Neural cell (in vitro differentiated cells): ENCODE results near the gene CACNA1F. TPM values are rescaled to one million over a fixed set of nuclear protein-coding genes. Genes with fewer than 3 reads are reported as not detected.

Source experiments
- H2AFZ ChIP-seq: fragments of 200-600, 300-800 bp; sonication (generic), shearing (Covaris generic); 2 replicates; pipeline ENCODE4 v1.6.0; 2014; ENCODE audit warnings: low read depth, mild to moderate bottlenecking, antibody characterized with exemption, low read length, moderate library complexity
- H3F3A ChIP-seq: fragments of 200-600 bp; shearing (Covaris generic); 2 replicates; pipeline ENCODE4 v1.6.1; 2016; ENCODE audit warnings: mild to moderate bottlenecking, moderate library complexity, mixed read lengths, antibody characterized with exemption, low read length; ENCODE audit not compliant: insufficient read depth, poor library complexity, severe bottlenecking
- H3K27ac ChIP-seq: fragments of 200-600, 300-800 bp; sonication (generic), shearing (Covaris generic); 2 replicates; pipeline ENCODE4 v1.5.1; 2014; ENCODE audit warnings: mild to moderate bottlenecking, low read length, moderate library complexity
- H3K27me3 ChIP-seq: fragments of 300-800, 200-600 bp; sonication (generic), shearing (Covaris generic); 2 replicates; pipeline ENCODE4 v1.6.0; 2014; ENCODE audit warnings: mild to moderate bottlenecking, low read depth, low read length, moderate library complexity; ENCODE audit not compliant: insufficient read depth
- H3K36me3 ChIP-seq: fragments of 300-800, 200-600 bp; sonication (generic), shearing (Covaris generic); 2 replicates; pipeline ENCODE4 v1.5.1; 2014; ENCODE audit warnings: mild to moderate bottlenecking, antibody characterized with exemption, low read length, moderate library complexity; ENCODE audit not compliant: insufficient read depth
- H3K4me2 ChIP-seq: fragments of 300-800, 200-600 bp; sonication (generic), shearing (Covaris generic); 2 replicates; pipeline ENCODE4 v1.6.0; 2014; ENCODE audit warnings: mild to moderate bottlenecking, low read length
- H3K4me3 ChIP-seq: fragments of 300-800, 200-600 bp; sonication (generic), shearing (Covaris generic); 2 replicates; pipeline ENCODE4 v1.5.1; 2014; ENCODE audit warnings: mild to moderate bottlenecking, low read length, moderate library complexity
- H3K79me2 ChIP-seq: fragments of 200-600 bp; shearing (Covaris generic); replicated peaks from 2 replicates; pipeline ENCODE4 v1.6.0; 2014; ENCODE audit warnings: mild to moderate bottlenecking, low read length, moderate library complexity; ENCODE audit not compliant: insufficient read depth
- H3K9ac ChIP-seq: fragments of 300-800, 200-600 bp; sonication (generic), shearing (Covaris generic); 2 replicates; pipeline ENCODE4 v1.6.1; 2016; ENCODE audit warnings: mild to moderate bottlenecking, low read length, mixed read lengths
- H3K9me2 ChIP-seq: fragments of 200-600 bp; shearing (Covaris generic); 2 replicates; pipeline ENCODE4 v1.6.1; 2016; ENCODE audit warnings: mild to moderate bottlenecking, low read length, mixed read lengths; ENCODE audit not compliant: insufficient read depth
- H3K9me3 ChIP-seq: fragments of 200-600, 300-800 bp; sonication (generic), shearing (Covaris generic); 2 replicates; pipeline ENCODE4 v1.6.1; 2016; ENCODE audit warnings: mild to moderate bottlenecking, mixed run types, low read length, moderate library complexity, mixed read lengths
- H4K20me1 ChIP-seq: fragments of 200-600 bp; shearing (Covaris generic); 2 replicates; pipeline ENCODE4 v1.6.1; 2016; ENCODE audit warnings: mild to moderate bottlenecking, mixed run types; ENCODE audit not compliant: insufficient read depth
- CTCF ChIP-seq: fragments of 450-650 bp; IDR thresholded peaks from 2 replicates; pipeline ENCODE4 v1.5.1; 2014; ENCODE audit warnings: antibody characterized with exemption, mild to moderate bottlenecking, moderate library complexity; ENCODE audit not compliant: poor library complexity, severe bottlenecking
- EP300 ChIP-seq: fragments of 450-650 bp; conservative IDR thresholded peaks from 2 replicates; pipeline ENCODE4 v1.6.1; 2014; ENCODE audit warnings: antibody characterized with exemption, mild to moderate bottlenecking, moderate library complexity; ENCODE audit not compliant: poor library complexity, severe bottlenecking
- EZH2 ChIP-seq: fragments of 200-600, 300-800 bp; shearing (Covaris generic), sonication (generic); IDR thresholded peaks from 2 replicates; pipeline ENCODE4 v1.6.1; 2014; ENCODE audit warnings: antibody characterized with exemption, low read length, borderline replicate concordance, mild to moderate bottlenecking; ENCODE audit not compliant: insufficient read depth, poor library complexity, severe bottlenecking
- MXI1 ChIP-seq: fragments of 450-650 bp; conservative IDR thresholded peaks from 2 replicates; pipeline ENCODE4 v1.6.1; 2014; ENCODE audit warnings: antibody characterized with exemption, mild to moderate bottlenecking; ENCODE audit not compliant: poor library complexity, severe bottlenecking
- POLR2AphosphoS5 ChIP-seq: IDR thresholded peaks from 2 replicates; pipeline ENCODE4 v1.6.1; 2012
- RAD21 ChIP-seq: fragments of 450-650 bp; conservative IDR thresholded peaks from 2 replicates; pipeline ENCODE4 v1.6.1; 2014; ENCODE audit warnings: antibody characterized with exemption, mild to moderate bottlenecking, moderate library complexity
- REST ChIP-seq: IDR thresholded peaks from 2 replicates; pipeline ENCODE4 v1.6.1; 2012; ENCODE audit warnings: borderline replicate concordance
- SMC3 ChIP-seq: fragments of 450-650 bp; conservative IDR thresholded peaks from 2 replicates; pipeline ENCODE4 v1.6.1; 2014; ENCODE audit warnings: antibody characterized with exemption, mild to moderate bottlenecking, moderate library complexity; ENCODE audit not compliant: poor library complexity
- TAF1 ChIP-seq: IDR thresholded peaks from 2 replicates; pipeline ENCODE4 v1.6.1; 2012; ENCODE audit warnings: low read depth
- polyA plus RNA-seq: library from polyadenylated mRNA; depleted of rRNA; stranded (reverse); fragments of >200 nt; gene quantifications from 2 replicates; pipeline ENCODE4 v1.2.3, GENCODE V29; 2014

The CACNA1F gene
- polyA plus RNA-seq, 1 donor from 2014 or later = not detected

GRCh38 chrX:49166914-49167739 lies 66.0 kb downstream of the CACNA1F start:
- H3K4me3 ChIP-seq = peak overlapping the region; percentile 37
- H2AFZ ChIP-seq = no peak overlapping the region
- H3F3A ChIP-seq = no peaks in the 10 kb centered on the region
- H3K27ac ChIP-seq = no peak overlapping the region
- H4K20me1 ChIP-seq = no peaks in the 10 kb centered on the region
- no peaks in the 10 kb centered on the region for H3K9me3 ChIP-seq
- no peaks in the 10 kb centered on the region for H3K36me3 ChIP-seq
- no peak overlapping the region for H3K4me2 ChIP-seq
- H3K79me2 ChIP-seq = no peaks in the 10 kb centered on the region
- TF ChIP-seq RAD21 (no peak), MXI1 (no peak)
- H3K27me3 ChIP-seq = peaks cover 9% of the 10 kb centered on the region
- H3K9me2 ChIP-seq = no peaks in the 10 kb centered on the region
- H3K9ac ChIP-seq = no peak overlapping the region

- H3K36me3 ChIP-seq = no peaks in the 10 kb centered on the region
- no peaks in the 10 kb centered on the region for H4K20me1 ChIP-seq
- H3K4me3 ChIP-seq = peak overlapping the region; percentile 37
- H3K27ac ChIP-seq = no peak overlapping the region
- no peaks in the 10 kb centered on the region for H3K9me2 ChIP-seq
- H2AFZ ChIP-seq = no peak overlapping the region
- no peaks in the 10 kb centered on the region for H3K27me3 ChIP-seq
- no peaks in the 10 kb centered on the region for H3K9me3 ChIP-seq
- TF ChIP-seq TAF1 = no peak
- no peak for TF ChIP-seq EZH2
- no peak for TF ChIP-seq MXI1
- TF ChIP-seq CTCF = no peak
- TF ChIP-seq POLR2AphosphoS5 = no peak
- no peak for TF ChIP-seq REST
- TF ChIP-seq SMC3 = no peak
- TF ChIP-seq RAD21 = no peak
- no peak for TF ChIP-seq EP300
- no peak overlapping the region for H3K4me2 ChIP-seq
- H3K9ac ChIP-seq = no peak overlapping the region
- no peaks in the 10 kb centered on the region for H3F3A ChIP-seq
- H3K79me2 ChIP-seq = no peaks in the 10 kb centered on the region
These were observed 66.9 kb downstream of the CACNA1F start for GRCh38 chrX:49165901-49166881.
